H1 (cell line): Measurements from ENCODE around the gene PTPRF. TPM values are rescaled to one million over a fixed set of nuclear protein-coding genes. Genes with fewer than 3 reads are reported as not detected.

Experiments
- CTCF ChIA-PET: fragments of 300-600 bp; sonication (Branson Sonifier 250); formaldehyde crosslinking; loops from one replicate; lab custom pipeline; 2021; ENCODE audit not compliant: partially characterized antibody; lab: Charles Lee
- POLR2A ChIA-PET: fragments of 300-600 bp; sonication (Branson Sonifier 250); formaldehyde crosslinking; loops from one replicate; lab custom pipeline; 2021; ENCODE audit warnings: inconsistent platforms; ENCODE audit not compliant: partially characterized antibody; lab: Charles Lee
- DNase-seq, 2 experiments: peaks; one replicate each; pipeline versions ENCODE4 v3.0.0 to v3.0.0-alpha.2; 2010 to 2022; ENCODE audit warnings: low spot score in 2 of 2, low read depth in 1 of 2, mixed read lengths in 1 of 2
- FAIRE-seq: peaks from 2 replicates; lab custom pipeline; 2011; peaks lifted over from hg19 to GRCh38; lab: Jason Lieb, UNC
- H2AFZ ChIP-seq: 2 replicates; pipeline ENCODE4 v1.8.1; 2012; ENCODE audit warnings: low read length, inconsistent platforms
- H2AK5ac ChIP-seq: 2 replicates; pipeline ENCODE4 v1.6.1; 2013; ENCODE audit warnings: low read depth, low read length
- H2BK120ac ChIP-seq: replicated peaks from 2 replicates; pipeline ENCODE3; 2013; ENCODE audit warnings: low read depth, low read length, inconsistent platforms
- H2BK12ac ChIP-seq: 2 replicates; pipeline ENCODE4 v1.6.1; 2013; ENCODE audit warnings: low read depth, low read length
- H2BK15ac ChIP-seq: 2 replicates; pipeline ENCODE4 v1.6.1; 2013; ENCODE audit warnings: low read length
- H2BK20ac ChIP-seq: 2 replicates; pipeline ENCODE4 v1.6.1; 2013; ENCODE audit warnings: low read length
- H2BK5ac ChIP-seq: 2 replicates; pipeline ENCODE4 v1.6.1; 2013; ENCODE audit warnings: low read depth, low read length
- H3K14ac ChIP-seq: 2 replicates; pipeline ENCODE4 v1.6.1; 2013; ENCODE audit warnings: inconsistent platforms; ENCODE audit not compliant: insufficient read length
- H3K18ac ChIP-seq: 2 replicates; pipeline ENCODE4 v1.6.1; 2013; ENCODE audit warnings: low read length; ENCODE audit errors: extremely low read depth
- H3K23ac ChIP-seq: 2 replicates; pipeline ENCODE4 v1.6.1; 2013; ENCODE audit warnings: inconsistent platforms; ENCODE audit not compliant: insufficient read length
- H3K23me2 ChIP-seq: 2 replicates; pipeline ENCODE4 v1.6.1; 2013; ENCODE audit warnings: low read depth, low read length
- H3K27ac ChIP-seq: 2 replicates; pipeline ENCODE4 v1.6.1; 2011; ENCODE audit warnings: low read depth, low read length, inconsistent platforms
- H3K27me3 ChIP-seq, 4 experiments: replicated peaks in 1 of 4; 1 replicate in 1 of 4; 2 replicates in 3 of 4; pipeline versions ENCODE4 v1.6.1 to v1.8.1; 2011 to 2013; ENCODE audit warnings: low read length in 3 of 4, mild to moderate bottlenecking in 3 of 4, inconsistent platforms in 2 of 4, mixed read lengths in 2 of 4, moderate library complexity in 1 of 4; ENCODE audit not compliant: control insufficient read depth in 3 of 4, insufficient read depth in 3 of 4; ENCODE audit errors: extremely low read depth in 1 of 4
- H3K36me3 ChIP-seq, 4 experiments: 2 replicates each; pipeline versions ENCODE4 v1.6.1 to v1.8.1; 2011 to 2013; ENCODE audit warnings: mild to moderate bottlenecking in 4 of 4, low read length in 3 of 4, moderate library complexity in 2 of 4, control low read depth in 1 of 4, inconsistent platforms in 1 of 4; ENCODE audit not compliant: insufficient read depth in 4 of 4, control insufficient read depth in 2 of 4
- H3K4ac ChIP-seq: replicated peaks from 2 replicates; pipeline ENCODE3; 2013; ENCODE audit warnings: low read length, low read depth, mixed read lengths, inconsistent platforms; ENCODE audit not compliant: insufficient read length
- H3K4me1 ChIP-seq, 4 experiments: replicated peaks in 1 of 4; 1 replicate in 1 of 4; 2 replicates in 3 of 4; pipeline versions ENCODE4 v1.6.1 to v1.8.1; 2011 to 2013; ENCODE audit warnings: low read length in 3 of 4, inconsistent platforms in 2 of 4, mixed read lengths in 1 of 4; ENCODE audit not compliant: insufficient read depth in 4 of 4, control insufficient read depth in 3 of 4
- H3K4me2 ChIP-seq, 2 experiments: 2 replicates each; pipeline versions ENCODE4 v1.6.1 to v1.8.1; 2011 to 2013; ENCODE audit warnings: low read depth in 2 of 2, low read length in 2 of 2, control low read depth in 1 of 2, inconsistent platforms in 1 of 2, mild to moderate bottlenecking in 1 of 2; ENCODE audit not compliant: insufficient read depth in 1 of 2
- H3K4me3 ChIP-seq, 4 experiments: fragments of 200-600, 300-600 bp in 1 of 4; sonication (generic), shearing (Covaris generic), sonication (Bioruptor Twin) in 1 of 4; 2 replicates each; pipeline versions ENCODE4 v1.5.1 to v1.8.1; 2011 to 2016; ENCODE audit warnings: low read length in 4 of 4, low read depth in 3 of 4, control low read depth in 2 of 4, inconsistent platforms in 2 of 4, mild to moderate bottlenecking in 2 of 4, mixed read lengths in 1 of 4, moderate library complexity in 1 of 4; ENCODE audit not compliant: insufficient read depth in 2 of 4; ENCODE audit errors: extremely low read depth in 1 of 4
- H3K56ac ChIP-seq: replicated peaks from 2 replicates; pipeline ENCODE3; 2013; ENCODE audit warnings: low read depth, mild to moderate bottlenecking, mixed read lengths, low read length, inconsistent platforms; ENCODE audit not compliant: insufficient read length
- H3K79me1 ChIP-seq: 2 replicates; pipeline ENCODE4 v1.6.1; 2013; ENCODE audit warnings: low read depth, low read length, control low read depth
- H3K79me2 ChIP-seq, 2 experiments: 2 replicates each; pipeline versions ENCODE4 v1.6.1 to v1.8.1; 2012 to 2013; ENCODE audit warnings: low read length in 2 of 2, mild to moderate bottlenecking in 2 of 2, inconsistent platforms in 1 of 2; ENCODE audit not compliant: insufficient read depth in 2 of 2, control insufficient read depth in 1 of 2
- H3K9ac ChIP-seq, 4 experiments: replicated peaks in 1 of 4; 1 replicate in 1 of 4; 2 replicates in 3 of 4; pipeline versions ENCODE4 v1.6.1 to v1.8.1; 2011 to 2013; ENCODE audit warnings: low read depth in 3 of 4, low read length in 3 of 4, control low read depth in 2 of 4, mild to moderate bottlenecking in 2 of 4, moderate library complexity in 2 of 4, inconsistent platforms in 1 of 4; ENCODE audit errors: extremely low read depth in 1 of 4
- H3K9me3 ChIP-seq, 2 experiments: 2 replicates each; pipeline versions ENCODE4 v1.6.1 to v1.8.1; 2012 to 2013; ENCODE audit warnings: mild to moderate bottlenecking in 2 of 2, moderate library complexity in 2 of 2, control low read depth in 1 of 2, inconsistent platforms in 1 of 2, low read depth in 1 of 2, low read length in 1 of 2, mixed read lengths in 1 of 2; ENCODE audit not compliant: insufficient read depth in 2 of 2
- H4K20me1 ChIP-seq, 2 experiments: replicated peaks in 1 of 2; 2 replicates each; pipeline versions ENCODE3 to v1.8.1; 2011 to 2013; ENCODE audit warnings: inconsistent platforms in 2 of 2, low read length in 2 of 2, mild to moderate bottlenecking in 1 of 2; ENCODE audit not compliant: insufficient read depth in 2 of 2, control insufficient read depth in 1 of 2
- H4K5ac ChIP-seq: 2 replicates; pipeline ENCODE4 v1.6.1; 2013; ENCODE audit warnings: low read length, low read depth, mixed read lengths, inconsistent platforms; ENCODE audit not compliant: insufficient read length
- H4K8ac ChIP-seq: 2 replicates; pipeline ENCODE4 v1.8.0; 2013; ENCODE audit warnings: mild to moderate bottlenecking, moderate library complexity, low read length, inconsistent platforms; ENCODE audit not compliant: insufficient read depth; ENCODE audit errors: extremely low read depth
- H4K91ac ChIP-seq: replicated peaks from 2 replicates; pipeline ENCODE3; 2013; ENCODE audit warnings: low read length, mixed read lengths, inconsistent platforms; ENCODE audit not compliant: insufficient read length
- BCL11A ChIP-seq, 2 experiments: IDR thresholded peaks; one replicate each; pipeline ENCODE4 v1.6.1; 2011; ENCODE audit warnings: low read depth in 2 of 2, low read length in 2 of 2, mild to moderate bottlenecking in 2 of 2
- WGBS, 2 experiments: shearing (Covaris generic) in 1 of 2; methylation state at CpG; one replicate each; pipeline versions ENCODE4 v1.1.6 to v1.1.7; 2013 to 2015; ENCODE audit warnings: low lambda C conversion rate in 2 of 2, mixed read lengths in 2 of 2, inconsistent platforms in 1 of 2, low coverage in 1 of 2, missing lambda C conversion rate in 1 of 2; ENCODE audit not compliant: insufficient replicate concordance in 2 of 2, insufficient coverage in 1 of 2, insufficient read length in 1 of 2; ENCODE audit errors: extremely low coverage in 1 of 2, missing lambda C conversion rate in 1 of 2; 5-methylcytosine and 5-hydroxymethylcytosine counted together
- polyA plus RNA-seq, 7 experiments: library from polyadenylated mRNA; depleted of rRNA in 3 of 7; stranded (reverse) in 5 of 7; unstranded in 2 of 7; fragments of >200 nt in 5 of 7; fragments of 200-250 nt in 2 of 7; gene quantifications; 1 replicate in 5 of 7; 2 replicates in 1 of 7; 4 replicates in 1 of 7; pipeline versions ENCODE4 v1.2.1 to v1.2.3, GENCODE V29; 2011 to 2013; ENCODE audit warnings: missing spikeins in 2 of 7, mixed read lengths in 2 of 7
- total RNA-seq: library from RNA; stranded (reverse); fragmentation: NEBNext Ultra II Directional; extraction: Animal tissue kit (Norgen Biotek cat#: 25700); gene quantifications from 2 replicates; pipeline ENCODE4 v1.2.1, GENCODE V29; 2021

PTPRF gene
- total and polyA plus RNA-seq, 2 of the 8 experiments (the other 6 are each of a cell fraction or from before 2014, with no cell fraction given), result 136 to 231 TPM

- Histone ChIP-seq H3K56ac (no peak overlapping the region), H3K27ac (no peak overlapping the region; the same call in 1 of the 2 replicates), H3K4me2 (no peak overlapping the region), H3K79me2 (no peaks in the 10 kb centered on the region), H2BK15ac (no peak overlapping the region), H3K79me1 (no peaks in the 10 kb centered on the region), H2BK20ac (no peak overlapping the region), H2AK5ac (no peak overlapping the region), H2BK5ac (peak overlapping the region; percentile 68; the same call in 1 of the 2 replicates), H3K4ac (no peak overlapping the region), H4K5ac (no peak overlapping the region), H2BK12ac (no peak overlapping the region), H2BK120ac (no peak overlapping the region), H3K23ac (no peak overlapping the region), H3K23me2 (no peaks in the 10 kb centered on the region), H3K4me1 (no peaks in the 10 kb centered on the region), H3K9ac (no peak overlapping the region), H3K36me3 (peaks cover 10 to 17% (median 14%) of the 10 kb centered on the region in 4 experiments), H3K27me3 (no peaks in the 10 kb centered on the region), H4K8ac (no peak overlapping the region), H4K91ac (no peak overlapping the region), H3K4me3 (no peak overlapping the region), H3K9me3 (no peaks in the 10 kb centered on the region), H4K20me1 (peaks cover 3 to 6% of the 10 kb centered on the region in 2 experiments), H3K18ac (no peak overlapping the region), H2AFZ (no peak overlapping the region), H3K14ac (no peak overlapping the region)
- 90% methylated on average over 16 of the region's 16 CpGs; no CpG with 5 or more reads in 1 of the 2 experiments for WGBS, 2 experiments
- DNase-seq, result no peak
- POLR2A ChIA-PET, result interaction anchor here (7.0 kb wide), 1 partner anchor 11 kb away, joined by 32 read pairs; no protein-coding TSS in a partner anchor
- TF ChIP-seq BCL11A (IDR thresholded peaks at IDR 0.05; ENCODE audit: low read depth in 2 of 2, low read length in 2 of 2), result no peak
- CTCF ChIA-PET, result no interaction called here
- FAIRE-seq, result no peak
Observed at GRCh38 chr1:43625063-43625780, 94.5 kb downstream of the PTPRF start.
